Measurements from ENCODE around the gene FRMD6. TPM values are rescaled to one million over a fixed set of nuclear protein-coding genes. Genes with fewer than 3 reads are reported as not detected.

FRMD6 gene
- total RNA-seq, 1 experiment from 2014 or later = 11.4 TPM

- Histone ChIP-seq H3K27ac (ENCODE audit: low read depth, low read length) (no peak overlapping the region), H3K9me2 (ENCODE audit: insufficient read depth) (no peaks in the 10 kb centered on the region), H3K9ac (ENCODE audit: low read length) (no peak overlapping the region), H3K4me1 (ENCODE audit: control insufficient read depth in 1 of 2, insufficient read depth in 2 of 2, low read length in 2 of 2) (peaks cover 0 to 7% of the 10 kb centered on the region in 2 experiments; a peak in 2 of 4 replicates), H3K9me3 (ENCODE audit: control insufficient read depth in 1 of 2, insufficient read depth in 1 of 2, low read depth in 1 of 2, low read length in 2 of 2) (no peaks in the 10 kb centered on the region), H3K4me3 (replicated peaks in 1 of 2; ENCODE audit: low read depth in 1 of 2, low read length in 2 of 2) (no peak overlapping the region), H3K27me3 (ENCODE audit: insufficient read depth, low read length) (no peaks in the 10 kb centered on the region), H2AFZ (ENCODE audit: low read depth, low read length, poor library complexity, severe bottlenecking) (no peak overlapping the region), H3K79me2 (ENCODE audit: insufficient read depth, low read length) (no peaks in the 10 kb centered on the region), H3K36me3 (ENCODE audit: control insufficient read depth in 1 of 2, insufficient read depth in 2 of 2, low read length in 2 of 2) (no peaks in the 10 kb centered on the region), H4K20me1 (ENCODE audit: insufficient read depth) (no peaks in the 10 kb centered on the region), H3K4me2 (ENCODE audit: low read length) (no peak overlapping the region)
- RAD21 ChIA-PET (ENCODE audit: low non-redundant PET in 1 of 2, low total read pairs in 2 of 2, uncharacterized antibody in 2 of 2, unreplicated experiment in 2 of 2) = no interaction called here
- intact Hi-C loops (cut with micrococcal nuclease) = no loop called here
- POLR2A ChIA-PET = interaction anchor here (1.1 kb wide), 1 partner anchor 10 kb away, joined by 3 read pairs; no protein-coding TSS in a partner anchor
- CTCF ChIA-PET = interaction anchor here (1.4 kb wide), 1 partner anchor 9 kb away, joined by 4 read pairs; no protein-coding TSS in a partner anchor
- ATAC-seq (no peak), DNase-seq (ENCODE audit: low read depth, low spot score) (no peak)
- TF ChIP-seq ELF1 (IDR thresholded peaks at IDR 0.05; ENCODE audit: borderline replicate concordance, low read depth) (no peak), YY1 (IDR thresholded peaks at IDR 0.05; ENCODE audit: extremely low read depth, insufficient replicate concordance, low read depth, low read length) (no peak), JUND (IDR thresholded peaks at IDR 0.05) (no peak), FOSL1 (IDR thresholded peaks at IDR 0.05; ENCODE audit: low read depth) (no peak)
- TF ChIP-seq, protein P1, sequence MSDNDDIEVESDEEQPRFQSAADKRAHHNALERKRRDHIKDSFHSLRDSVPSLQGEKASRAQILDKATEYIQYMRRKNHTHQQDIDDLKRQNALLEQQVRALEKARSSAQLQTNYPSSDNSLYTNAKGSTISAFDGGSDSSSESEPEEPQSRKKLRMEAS (IDR thresholded peaks at IDR 0.05) = no peak
- BruUV-seq (replicated peaks) = no TSS peak
Observed at GRCh38 chr14:51643140-51643539, 8.6 kb upstream of the FRMD6 start.

- no TSS peak for BruUV-seq (replicated peaks)
- H3K27me3 ChIP-seq (ENCODE audit: insufficient read depth, low read length) = no peaks in the 10 kb centered on the region
- DNase-seq (ENCODE audit: low read depth, low spot score) (no peak), ATAC-seq (no peak)
- intact Hi-C loops (cut with micrococcal nuclease) = no loop called here
- no peaks in the 10 kb centered on the region for H3K79me2 ChIP-seq (ENCODE audit: insufficient read depth, low read length)
- H3K36me3 ChIP-seq (ENCODE audit: control insufficient read depth in 1 of 2, insufficient read depth in 2 of 2, low read length in 2 of 2) = no peaks in the 10 kb centered on the region
- no peaks in the 10 kb centered on the region for H3K9me3 ChIP-seq (ENCODE audit: control insufficient read depth in 1 of 2, insufficient read depth in 1 of 2, low read depth in 1 of 2, low read length in 2 of 2)
- RAD21 ChIA-PET (ENCODE audit: low non-redundant PET in 1 of 2, low total read pairs in 2 of 2, uncharacterized antibody in 2 of 2, unreplicated experiment in 2 of 2) = no interaction called here
- no peak overlapping the region for H3K27ac ChIP-seq (ENCODE audit: low read depth, low read length)
- no peak overlapping the region for H3K9ac ChIP-seq (ENCODE audit: low read length)
- no peak overlapping the region for H3K4me3 ChIP-seq (replicated peaks in 1 of 2; ENCODE audit: low read depth in 1 of 2, low read length in 2 of 2)
- no peaks in the 10 kb centered on the region; a peak in 1 of 4 replicates for H3K4me1 ChIP-seq (ENCODE audit: control insufficient read depth in 1 of 2, insufficient read depth in 2 of 2, low read length in 2 of 2)
- CTCF ChIA-PET = interaction anchor here (1.4 kb wide), 1 partner anchor 8 kb away, joined by 4 read pairs; no protein-coding TSS in a partner anchor
- H4K20me1 ChIP-seq (ENCODE audit: insufficient read depth) = no peaks in the 10 kb centered on the region
- H2AFZ ChIP-seq (ENCODE audit: low read depth, low read length, poor library complexity, severe bottlenecking) = no peak overlapping the region
- H3K9me2 ChIP-seq (ENCODE audit: insufficient read depth) = no peaks in the 10 kb centered on the region
- H3K4me2 ChIP-seq (ENCODE audit: low read length) = no peak overlapping the region
- POLR2A ChIA-PET = interaction anchor here (1.1 kb wide), 1 partner anchor 9 kb away, joined by 3 read pairs; no protein-coding TSS in a partner anchor
- TF ChIP-seq, protein P1 (IDR thresholded peaks at IDR 0.05) = no peak
- TF ChIP-seq SIN3A (IDR thresholded peaks at IDR 0.05; ENCODE audit: low read depth) (no peak), ZFX (IDR thresholded peaks at IDR 0.05) (no peak)
Observed at GRCh38 chr14:51644217-51644933, 7.3 kb upstream of the FRMD6 start.

All from HCT116 (cell line).